AG09309 (cell line): Measurements from ENCODE around the gene ARL4A.
A peak's percentile ranks its signal among the peaks of the same experiment; 100 is the strongest.
"Not testable (repeated sequence)": the region's sequence is repeated elsewhere in the genome, so short reads cannot be mapped to it uniquely, and the experiment has no call there.

Source experiments
- DNase-seq: peaks from one replicate; pipeline ENCODE4 v3.0.0-alpha.2; 2010; ENCODE audit warnings: low read depth
- H3K4me3 ChIP-seq: 2 replicates; pipeline ENCODE4 v1.5.1; 2011; ENCODE audit warnings: mild to moderate bottlenecking, low read depth, low read length, moderate library complexity; ENCODE audit not compliant: control insufficient read depth
- TF ChIP-seq, protein P1 (sequence below): IDR thresholded peaks from 2 replicates; pipeline ENCODE4 v1.5.1; 2011; ENCODE audit warnings: mild to moderate bottlenecking, low read depth, low read length, inconsistent platforms; ENCODE audit not compliant: insufficient read depth, control insufficient read depth; ENCODE audit errors: missing control alignments

ARL4A gene

DNA sequence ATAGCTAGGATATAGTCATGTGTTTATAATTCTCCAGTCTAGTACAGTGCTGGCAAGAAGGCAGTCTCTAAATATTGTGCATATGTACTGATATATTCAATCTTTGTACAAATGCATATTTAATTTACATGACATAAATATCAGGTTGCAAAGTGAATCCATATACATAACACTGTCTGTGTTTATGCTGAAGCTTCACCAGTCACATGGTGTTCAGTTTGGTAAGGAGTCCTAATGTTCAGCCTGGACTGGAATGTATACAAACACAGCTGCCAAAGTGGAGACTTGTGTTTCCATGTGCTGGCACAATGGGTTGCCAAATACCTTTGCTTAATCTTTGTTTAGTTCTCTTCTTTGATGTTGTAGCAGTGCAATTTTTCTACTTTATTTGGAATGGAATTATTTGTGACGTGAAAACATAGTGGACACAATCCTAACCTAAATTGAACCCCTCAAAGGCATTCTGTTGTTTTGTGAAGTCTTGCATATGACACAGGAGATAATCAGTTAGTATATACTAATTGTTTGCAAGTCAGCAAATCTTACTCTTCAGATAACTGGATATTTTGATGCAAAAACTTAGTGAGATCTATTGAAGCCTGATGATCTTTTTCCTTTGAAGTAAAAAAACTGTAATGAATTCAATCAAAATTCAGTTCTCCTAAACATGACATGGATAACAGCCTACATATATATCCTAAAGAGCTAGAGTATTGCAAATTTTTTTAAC is 17.3 kb upstream of the ARL4A start:
- H3K4me3 ChIP-seq: no peak overlapping the region
- DNase-seq: no peak
- TF ChIP-seq, protein P1, sequence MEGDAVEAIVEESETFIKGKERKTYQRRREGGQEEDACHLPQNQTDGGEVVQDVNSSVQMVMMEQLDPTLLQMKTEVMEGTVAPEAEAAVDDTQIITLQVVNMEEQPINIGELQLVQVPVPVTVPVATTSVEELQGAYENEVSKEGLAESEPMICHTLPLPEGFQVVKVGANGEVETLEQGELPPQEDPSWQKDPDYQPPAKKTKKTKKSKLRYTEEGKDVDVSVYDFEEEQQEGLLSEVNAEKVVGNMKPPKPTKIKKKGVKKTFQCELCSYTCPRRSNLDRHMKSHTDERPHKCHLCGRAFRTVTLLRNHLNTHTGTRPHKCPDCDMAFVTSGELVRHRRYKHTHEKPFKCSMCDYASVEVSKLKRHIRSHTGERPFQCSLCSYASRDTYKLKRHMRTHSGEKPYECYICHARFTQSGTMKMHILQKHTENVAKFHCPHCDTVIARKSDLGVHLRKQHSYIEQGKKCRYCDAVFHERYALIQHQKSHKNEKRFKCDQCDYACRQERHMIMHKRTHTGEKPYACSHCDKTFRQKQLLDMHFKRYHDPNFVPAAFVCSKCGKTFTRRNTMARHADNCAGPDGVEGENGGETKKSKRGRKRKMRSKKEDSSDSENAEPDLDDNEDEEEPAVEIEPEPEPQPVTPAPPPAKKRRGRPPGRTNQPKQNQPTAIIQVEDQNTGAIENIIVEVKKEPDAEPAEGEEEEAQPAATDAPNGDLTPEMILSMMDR: no peak

DNA sequence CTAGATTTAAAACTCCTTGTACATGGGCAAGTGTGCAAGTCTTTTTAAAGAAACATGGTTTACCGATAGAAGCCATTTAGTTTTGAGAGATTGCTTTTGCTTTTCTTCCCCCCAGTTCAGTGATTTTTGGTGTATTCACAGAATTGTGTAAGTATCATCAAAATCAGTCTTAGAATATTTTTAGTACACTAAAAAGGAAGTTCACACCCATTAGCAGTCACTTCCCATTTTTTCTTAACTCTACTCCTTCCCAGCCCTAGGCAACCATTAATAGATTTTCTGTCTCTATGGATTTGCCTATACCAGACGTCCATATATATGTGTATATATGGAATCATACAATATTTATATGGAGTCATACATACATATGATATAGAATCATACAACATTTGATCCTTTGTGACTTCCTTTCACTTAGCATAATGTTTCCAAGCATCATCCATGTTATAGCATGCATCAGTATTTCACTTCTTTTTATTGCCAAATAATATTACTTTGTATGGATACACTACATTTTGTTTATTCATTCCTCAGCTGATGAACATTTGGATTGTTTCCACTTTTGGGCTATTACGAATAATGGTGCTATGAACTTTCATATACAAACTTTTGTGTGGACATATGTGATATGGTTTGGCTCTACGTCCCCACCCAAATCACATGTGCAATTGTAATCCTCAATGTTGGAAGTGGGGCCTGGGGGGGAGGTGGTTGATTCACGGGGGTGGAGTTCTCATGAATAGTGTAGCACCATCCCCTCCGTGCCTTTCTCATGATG is 16.5 kb upstream of the ARL4A start:
- no peak for DNase-seq
- TF ChIP-seq, protein P1: no peak
- H3K4me3 ChIP-seq: no peak overlapping the region

DNA sequence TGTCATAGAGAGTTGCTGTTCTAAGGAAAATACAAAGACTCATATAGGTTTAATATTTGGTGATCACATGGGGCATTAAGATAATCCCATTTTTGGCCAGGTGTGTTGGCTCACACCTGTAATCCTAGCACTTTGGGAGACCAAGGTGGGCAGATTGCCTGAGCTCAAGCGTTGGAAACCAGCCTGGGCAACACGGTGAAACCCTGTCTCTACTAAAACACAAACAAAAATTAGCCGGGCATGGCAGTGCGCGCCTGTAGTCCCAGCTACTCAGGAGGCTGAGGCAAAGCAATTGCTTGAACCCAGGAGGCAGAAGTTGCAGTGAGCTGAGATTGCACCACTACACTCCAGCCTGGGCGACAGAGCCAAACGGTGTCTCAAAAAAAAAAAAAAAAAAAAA is 14.0 kb upstream of the ARL4A start:
- H3K4me3 ChIP-seq, DNase-seq: not testable (repeated sequence)

DNA sequence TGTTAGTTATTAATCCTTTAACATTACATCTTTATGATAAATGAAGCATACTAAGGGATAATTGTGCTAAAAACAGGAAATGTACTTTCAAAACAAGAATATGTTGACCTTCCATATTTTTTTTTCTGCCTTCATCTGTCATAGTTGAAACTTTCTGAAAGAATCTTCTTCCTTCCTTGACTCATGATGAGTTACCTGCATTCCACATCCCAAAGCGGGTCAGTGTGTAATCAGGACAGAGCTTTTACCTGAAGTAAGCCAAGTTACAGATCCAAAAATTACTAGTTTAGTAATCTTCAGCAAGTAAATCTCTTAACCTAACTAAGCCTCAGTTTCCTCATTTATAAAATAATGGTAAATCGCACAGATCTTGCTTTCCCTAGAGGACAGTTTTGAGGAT is 13.4 kb upstream of the ARL4A start:
- no peak overlapping the region for H3K4me3 ChIP-seq
- no peak for DNase-seq
- TF ChIP-seq, protein P1: no peak

DNA sequence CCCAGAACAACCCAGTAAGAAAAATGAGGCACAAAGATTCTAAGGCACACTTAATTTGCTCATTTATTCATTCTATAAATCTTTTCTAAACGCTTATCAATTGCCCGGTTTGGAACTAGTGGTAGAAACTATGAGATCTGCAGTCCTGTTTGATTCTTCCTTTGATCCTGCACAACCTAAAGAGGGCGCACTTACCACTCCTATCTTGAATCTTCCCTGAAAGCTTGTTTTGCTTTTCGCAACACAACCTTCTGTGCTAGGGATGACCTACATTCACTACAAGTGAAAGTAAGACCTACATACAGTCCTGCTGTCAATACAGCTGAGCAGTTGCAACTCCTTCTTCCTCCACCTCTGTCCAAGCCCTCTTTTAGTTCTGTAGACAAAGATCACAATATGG is 12.6 kb upstream of the ARL4A start:
- DNase-seq: no peak
- no peak overlapping the region for H3K4me3 ChIP-seq
- TF ChIP-seq, protein P1: peak; percentile 42

DNA sequence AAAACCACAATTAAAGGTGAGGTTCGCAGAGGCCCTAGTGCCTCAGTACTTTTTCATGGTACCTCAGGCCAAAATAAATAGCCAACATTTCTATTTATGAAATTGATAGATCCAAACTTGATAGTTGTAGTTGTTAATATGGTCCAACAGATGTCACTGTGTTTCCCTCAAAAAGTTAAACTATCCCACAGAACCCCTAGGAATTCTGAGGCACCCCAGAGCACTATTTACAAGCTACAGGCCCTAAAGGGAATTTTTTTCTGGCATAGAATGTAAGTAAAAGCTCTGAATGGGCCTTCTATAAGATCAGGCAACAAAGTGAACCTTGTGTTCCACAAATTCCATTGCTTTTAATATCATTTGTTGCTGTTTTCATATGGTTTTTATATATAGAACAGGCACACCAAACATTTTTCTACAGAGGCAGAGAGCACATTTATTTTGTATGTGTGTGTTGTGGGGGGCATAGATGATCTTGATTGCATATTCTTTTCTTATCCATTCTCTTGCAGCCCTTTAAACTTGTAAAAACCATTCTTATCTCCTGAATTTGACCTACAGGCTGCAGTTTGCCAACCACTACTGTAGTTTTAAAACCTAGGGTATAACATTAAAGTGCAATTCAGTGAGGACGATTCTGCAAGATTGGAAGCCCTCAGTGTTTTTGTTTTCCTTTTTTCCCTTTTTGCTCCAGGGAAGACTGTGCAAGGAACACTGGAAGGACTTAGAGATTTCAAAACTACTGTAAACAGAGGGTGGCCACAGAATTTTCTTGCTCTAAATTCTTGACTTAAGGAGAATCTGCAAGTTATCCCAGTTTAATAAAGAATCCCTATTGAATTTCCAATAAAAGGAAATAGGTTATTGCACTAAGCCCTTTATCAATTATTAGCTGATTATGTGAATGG is 3.5 kb upstream of the ARL4A start:
- no peak overlapping the region for H3K4me3 ChIP-seq
- DNase-seq: no peak
- TF ChIP-seq, protein P1: peak; percentile 36
